HG03354 (cell line): ENCODE data around the gene TMEM132A.

Source experiments
- ATAC-seq: cut with Tn5 transposase; IDR thresholded peaks from one replicate; pipeline ENCODE4 v1.9.1; 2021; ENCODE audit warnings: mild to moderate bottlenecking; ENCODE audit not compliant: unreplicated experiment, poor library complexity, severe bottlenecking

Gene TMEM132A

DNA sequence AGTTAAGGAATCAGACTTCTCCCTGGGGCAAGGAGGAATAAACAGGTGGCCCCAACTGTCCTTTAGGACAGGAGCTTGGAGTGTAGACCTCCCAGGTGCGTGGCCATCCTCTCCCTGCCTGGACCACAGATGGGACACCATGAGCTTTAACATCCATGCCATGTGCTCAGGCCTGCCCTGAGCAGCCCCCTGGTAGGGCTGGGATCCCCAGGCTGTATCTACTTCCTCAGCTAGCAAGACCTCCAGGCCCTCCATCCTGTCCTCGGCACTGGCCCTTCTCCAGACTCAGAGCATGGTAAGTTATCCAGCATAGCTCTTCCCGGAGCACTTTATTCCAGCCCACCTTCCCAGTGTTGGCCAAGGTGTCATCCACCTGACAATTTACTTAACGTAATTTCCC, 53.0 kb downstream of the TMEM132A start:
- ATAC-seq = no peak

DNA sequence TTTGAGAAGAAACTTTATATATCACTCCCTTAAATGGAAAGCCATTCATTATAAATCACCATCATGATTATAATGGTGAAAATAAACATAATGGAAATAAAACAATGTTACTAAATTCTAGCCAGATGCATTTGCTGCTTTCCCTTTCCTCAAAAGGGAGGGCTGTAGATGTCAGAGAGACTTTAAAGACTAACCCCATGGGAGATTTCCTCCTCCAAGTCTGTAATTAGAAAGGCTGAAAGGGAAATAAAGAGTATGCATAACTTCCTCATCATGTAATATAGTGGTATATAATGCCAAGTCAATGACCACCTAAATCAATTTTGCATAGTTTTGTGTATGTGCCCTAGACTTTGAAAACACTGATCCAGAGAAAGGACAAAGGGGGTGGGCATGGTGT, 53.6 kb downstream of the TMEM132A start:
- no peak for ATAC-seq

DNA sequence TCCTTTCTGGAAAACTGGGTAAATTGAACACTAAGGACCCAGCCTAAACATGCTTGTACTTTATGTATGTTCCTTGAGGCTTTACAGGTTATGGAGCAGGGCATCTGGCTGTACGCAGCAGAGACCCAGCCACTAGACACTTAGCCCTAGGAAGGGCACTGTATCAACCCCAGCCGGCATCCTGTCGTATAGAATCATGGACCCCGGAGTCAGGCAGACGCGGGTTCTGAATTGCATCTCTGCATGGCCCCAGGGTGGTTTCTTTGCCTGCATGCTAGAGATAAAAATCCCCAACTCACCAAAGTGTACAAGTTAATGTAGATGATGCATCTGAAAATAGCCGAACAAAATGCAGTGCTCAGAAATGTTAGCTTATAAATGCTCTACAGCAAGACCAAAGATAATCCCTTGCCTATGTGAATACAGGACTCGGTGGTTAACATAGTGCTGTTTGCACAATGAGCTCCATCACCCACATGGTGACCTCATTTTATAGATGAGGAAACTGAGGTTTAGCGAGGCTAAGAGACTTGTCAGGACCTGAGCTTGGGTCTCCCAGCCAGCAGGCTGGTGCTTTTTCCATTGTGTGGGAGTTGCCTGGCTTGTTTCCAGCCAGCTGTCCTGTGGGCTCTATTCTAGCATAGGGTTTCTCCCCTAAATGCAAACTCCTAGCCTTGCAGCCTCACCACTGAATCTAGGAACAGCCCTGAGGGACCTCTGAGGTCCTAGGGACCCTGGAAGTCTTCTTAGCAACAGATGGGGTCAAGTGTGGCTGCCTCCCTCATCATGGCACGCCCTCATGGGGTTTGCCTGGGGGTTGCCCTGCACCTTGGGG, 54.5 kb downstream of the TMEM132A start:
- no peak for ATAC-seq

DNA sequence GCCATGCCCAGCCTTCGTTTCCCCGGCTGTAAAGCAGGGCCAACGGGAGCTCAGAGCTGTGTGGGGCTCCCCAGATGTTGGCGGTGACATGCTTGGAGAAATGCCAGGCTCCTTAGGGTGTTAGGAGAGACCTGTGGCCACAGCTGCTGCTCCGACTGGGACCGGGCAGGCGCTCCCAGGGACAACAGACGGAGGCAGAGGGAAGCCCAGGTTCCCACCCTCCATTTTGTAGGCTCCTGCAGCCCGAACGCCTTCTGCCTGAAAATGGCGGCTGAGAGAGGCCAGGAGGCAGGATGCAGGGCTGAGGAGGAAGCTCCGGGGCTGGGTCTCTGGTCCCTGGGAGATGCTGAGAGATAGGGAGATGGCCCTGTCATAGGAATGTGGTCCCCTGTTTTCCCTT, 57.3 kb downstream of the TMEM132A start:
- ATAC-seq = no peak

DNA sequence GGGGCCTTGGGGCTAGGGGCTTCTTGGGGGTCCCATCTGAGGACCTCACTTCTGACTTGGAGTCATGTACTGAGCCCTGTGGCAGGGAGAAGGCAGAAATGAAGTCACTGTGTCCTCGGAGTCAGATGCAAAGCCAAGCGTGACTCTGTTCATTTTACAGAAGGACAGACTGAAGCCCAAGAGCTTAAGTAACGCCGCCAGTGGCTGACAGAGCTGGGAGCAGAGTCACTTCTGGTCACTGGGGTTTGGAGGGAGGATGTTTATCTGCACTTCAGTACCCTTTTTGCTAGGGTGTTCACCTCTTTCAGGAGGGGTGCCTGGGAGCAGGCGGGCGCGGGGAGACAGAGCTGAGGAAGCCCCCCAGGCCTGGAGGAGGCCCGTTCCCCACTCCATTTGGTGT, 57.9 kb downstream of the TMEM132A start:
- no peak for ATAC-seq

DNA sequence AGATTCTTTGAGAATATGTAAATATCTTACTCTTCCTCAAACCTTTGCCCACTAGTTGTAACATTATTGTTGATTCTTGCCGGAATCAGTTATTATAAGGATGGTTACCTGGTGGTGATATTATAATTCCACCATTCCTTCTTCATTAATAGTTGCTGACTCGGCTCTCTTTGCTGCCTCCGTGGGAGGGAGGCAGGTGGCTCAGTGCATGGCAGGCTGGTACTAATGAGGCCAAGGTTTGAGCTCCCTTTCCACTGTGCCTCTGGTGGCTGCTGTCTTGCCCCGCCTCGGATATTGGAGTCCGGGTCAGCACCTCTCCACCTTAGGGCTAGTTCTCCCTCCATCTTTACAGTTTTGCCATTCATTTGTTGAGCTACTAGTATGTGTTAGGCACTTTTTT, 59.9 kb downstream of the TMEM132A start:
- ATAC-seq = no peak

DNA sequence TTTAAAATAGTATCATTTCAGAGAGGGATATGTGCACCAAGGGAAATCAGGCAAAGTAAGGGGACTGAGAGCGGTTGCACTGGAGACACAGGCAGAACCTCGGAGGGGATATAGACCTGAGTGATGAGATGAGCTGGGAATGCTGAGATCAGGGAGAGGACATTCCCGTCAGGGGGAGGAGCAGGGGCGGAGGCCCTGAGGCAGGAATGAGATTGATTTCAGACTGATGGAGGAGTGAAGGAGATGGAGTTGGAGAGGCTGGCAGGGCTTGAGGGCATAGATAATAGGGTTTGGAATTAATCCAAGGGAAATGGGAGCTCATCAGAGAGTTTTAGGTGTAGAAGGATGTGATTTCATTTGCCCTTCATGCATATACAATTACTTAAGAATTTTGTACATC, 60.4 kb downstream of the TMEM132A start:
- ATAC-seq = no peak

DNA sequence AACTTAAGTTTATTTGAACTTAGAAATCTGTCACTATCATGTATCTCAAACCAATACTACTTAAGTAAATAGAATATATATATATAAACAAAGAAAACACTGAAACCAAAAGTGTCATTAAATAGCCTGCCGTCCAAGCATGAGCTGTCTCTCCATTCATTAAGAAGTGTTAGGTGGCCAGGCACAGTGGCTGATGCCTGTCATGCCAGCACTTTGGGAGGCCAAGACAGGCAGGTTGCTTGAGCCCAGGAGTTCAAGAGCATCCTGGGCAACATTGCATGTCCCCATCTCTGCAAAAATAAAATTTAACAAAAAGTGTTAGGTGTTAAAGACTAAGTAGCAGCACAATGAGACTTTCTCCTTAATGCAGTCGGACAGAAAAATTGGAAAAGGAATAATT, 61.2 kb downstream of the TMEM132A start:
- no peak for ATAC-seq

DNA sequence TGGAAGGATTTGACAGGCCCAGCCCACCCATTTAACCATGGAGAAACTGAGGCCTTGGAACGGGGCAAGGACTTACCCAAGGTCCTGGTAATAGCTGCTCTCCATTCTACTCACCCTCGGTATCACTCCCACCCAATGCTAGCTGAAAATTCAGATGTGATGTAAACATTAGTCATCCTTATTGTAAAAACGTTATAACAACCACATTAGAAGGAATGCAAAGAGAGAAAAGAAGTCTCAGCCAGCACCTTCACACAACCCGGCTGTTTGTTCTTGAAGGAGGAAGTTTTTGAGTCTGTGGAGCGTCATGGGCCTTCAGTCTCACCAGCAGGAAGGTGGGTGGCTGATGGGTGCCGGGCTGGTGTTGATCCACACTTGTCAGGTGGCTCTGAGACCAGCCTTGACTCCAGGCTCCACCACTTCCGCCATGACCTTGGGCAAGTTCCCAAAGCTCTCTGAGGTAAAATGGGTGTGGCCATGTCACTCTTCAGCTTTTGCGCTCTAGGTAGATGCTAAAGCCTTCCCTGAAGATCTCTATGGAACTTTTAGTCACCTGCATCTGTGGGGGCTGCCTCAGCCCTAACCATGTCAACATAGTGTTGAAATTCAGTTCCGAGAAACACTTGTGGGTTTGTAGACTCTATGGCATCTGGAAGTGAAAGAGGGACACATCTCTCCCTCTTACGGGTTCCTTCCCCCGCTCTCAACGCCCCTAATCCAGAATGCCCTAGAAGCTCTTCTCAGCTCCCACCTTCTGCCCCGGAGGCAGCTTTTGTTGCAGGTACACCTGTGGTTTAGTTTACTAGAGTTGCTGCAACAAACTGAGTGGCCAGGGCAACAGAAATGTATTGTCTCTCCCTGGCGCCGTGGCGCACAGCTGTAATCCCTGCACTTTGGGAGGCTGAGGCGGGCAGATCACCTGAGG, 62.0 kb downstream of the TMEM132A start:
- no peak for ATAC-seq
